Hepatocyte (in vitro differentiated cells): ENCODE data around the gene CRY2.

Experiments
- EZH2 ChIP-seq: fragments of 200-600 bp; sonication (generic); IDR thresholded peaks from 2 replicates; pipeline ENCODE4 v1.6.1; 2016; ENCODE audit warnings: antibody characterized with exemption, mild to moderate bottlenecking, borderline replicate concordance
- EZH2phosphoT487 ChIP-seq: fragments of 200-600 bp; sonication (generic); IDR thresholded peaks from one replicate; pipeline ENCODE4 v1.6.1; 2018; ENCODE audit warnings: antibody characterized with exemption, mild to moderate bottlenecking, low read depth, moderate library complexity; ENCODE audit not compliant: unreplicated experiment, severe bottlenecking
- TF ChIP-seq, protein P1 (sequence below): fragments of 200-600 bp; sonication (generic); IDR thresholded peaks from 2 replicates; pipeline ENCODE4 v1.5.1; 2016; ENCODE audit warnings: antibody characterized with exemption, mild to moderate bottlenecking; ENCODE audit not compliant: poor library complexity

DNA sequence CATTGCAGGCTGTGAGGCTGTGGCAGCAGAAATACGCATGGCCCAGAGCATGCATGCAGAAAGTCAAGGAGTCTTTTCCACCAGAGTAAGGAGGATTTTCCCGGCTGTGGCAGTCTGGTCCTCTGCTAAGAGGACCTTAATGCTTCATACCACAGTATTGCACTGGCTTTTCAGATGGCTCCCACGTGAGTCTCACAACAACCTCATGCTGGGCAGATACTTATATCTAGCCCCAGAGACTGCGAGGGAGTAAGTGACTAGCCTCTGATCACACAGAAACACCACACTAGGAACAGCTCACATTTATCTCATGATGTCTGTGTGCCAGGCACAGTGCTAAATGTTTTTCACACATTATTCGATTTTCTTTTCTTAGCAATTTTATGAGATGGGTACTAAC lies 8.0 kb downstream of the CRY2 start:
- TF ChIP-seq EZH2 (no peak), EZH2phosphoT487 (no peak)
- TF ChIP-seq, protein P1, sequence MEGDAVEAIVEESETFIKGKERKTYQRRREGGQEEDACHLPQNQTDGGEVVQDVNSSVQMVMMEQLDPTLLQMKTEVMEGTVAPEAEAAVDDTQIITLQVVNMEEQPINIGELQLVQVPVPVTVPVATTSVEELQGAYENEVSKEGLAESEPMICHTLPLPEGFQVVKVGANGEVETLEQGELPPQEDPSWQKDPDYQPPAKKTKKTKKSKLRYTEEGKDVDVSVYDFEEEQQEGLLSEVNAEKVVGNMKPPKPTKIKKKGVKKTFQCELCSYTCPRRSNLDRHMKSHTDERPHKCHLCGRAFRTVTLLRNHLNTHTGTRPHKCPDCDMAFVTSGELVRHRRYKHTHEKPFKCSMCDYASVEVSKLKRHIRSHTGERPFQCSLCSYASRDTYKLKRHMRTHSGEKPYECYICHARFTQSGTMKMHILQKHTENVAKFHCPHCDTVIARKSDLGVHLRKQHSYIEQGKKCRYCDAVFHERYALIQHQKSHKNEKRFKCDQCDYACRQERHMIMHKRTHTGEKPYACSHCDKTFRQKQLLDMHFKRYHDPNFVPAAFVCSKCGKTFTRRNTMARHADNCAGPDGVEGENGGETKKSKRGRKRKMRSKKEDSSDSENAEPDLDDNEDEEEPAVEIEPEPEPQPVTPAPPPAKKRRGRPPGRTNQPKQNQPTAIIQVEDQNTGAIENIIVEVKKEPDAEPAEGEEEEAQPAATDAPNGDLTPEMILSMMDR = no peak
